Adrenal gland (tissue), 12 donors: Measurements from ENCODE around the gene SPOCK1. TPM values are rescaled to one million over a fixed set of nuclear protein-coding genes. Genes with fewer than 3 reads are reported as not detected.

ENCODE experiments used
- DNase-seq, 7 donors: peaks; one replicate each; pipeline ENCODE4 v3.0.0-alpha.2; 2019 to 2020
- H3K27ac ChIP-seq, 5 donors: fragments of 200-600 bp; sonication (generic) in 4 of 5; 1 replicate in 3 of 5; 2 replicates in 2 of 5; pipeline versions ENCODE4 v1.5.1 to v1.8.0; 2016 to 2020; ENCODE audit warnings: mild to moderate bottlenecking in 1 of 5
- H3K27me3 ChIP-seq: fragments of 200-600 bp; 2 replicates; pipeline ENCODE4 v1.8.0; 2021
- H3K36me3 ChIP-seq, 2 donors: fragments of 200-600 bp; replicated peaks in 1 of 2; 1 replicate in 1 of 2; 2 replicates in 1 of 2; pipeline versions ENCODE4 v1.5.1 to v1.8.0; 2018 to 2022
- H3K4me1 ChIP-seq, 2 donors: fragments of 200-600 bp; replicated peaks in 1 of 2; 1 replicate in 1 of 2; 2 replicates in 1 of 2; pipeline versions ENCODE4 v1.5.1 to v1.8.0; 2018 to 2021
- H3K4me3 ChIP-seq, 4 donors: fragments of 200-600 bp; sonication (generic) in 3 of 4; one replicate each; pipeline ENCODE4 v1.5.1; 2016 to 2018
- H3K9me3 ChIP-seq, 3 donors: fragments of 200-600 bp; sonication (generic) in 1 of 3; replicated peaks in 1 of 3; 1 replicate in 2 of 3; 2 replicates in 1 of 3; pipeline versions ENCODE4 v1.5.1 to v1.8.0; 2016 to 2021
- CTCF ChIP-seq, 6 experiments: fragments of 450-650 bp in 4 of 6; fragments of 200-600 bp in 2 of 6; sonication (generic) in 1 of 6; IDR thresholded peaks; 1 replicate in 5 of 6; 2 replicates in 1 of 6; pipeline versions ENCODE4 v1.5.1 to v1.8.0; 2016 to 2021; ENCODE audit warnings: antibody characterized with exemption in 6 of 6, mild to moderate bottlenecking in 2 of 6, moderate library complexity in 1 of 6
- POLR2A ChIP-seq, 2 donors: fragments of 450-650 bp; IDR thresholded peaks; one replicate each; pipeline ENCODE4 v1.6.1; 2017; ENCODE audit warnings: antibody characterized with exemption in 2 of 2, mild to moderate bottlenecking in 2 of 2, moderate library complexity in 1 of 2
- WGBS, 4 donors: extraction: QIAGEN DNeasy Blood & Tissue Kit in 2 of 4; methylation state at CpG; one replicate each; pipeline versions ENCODE4 v1.1.5 to v1.1.7; 2013 to 2017; 5-methylcytosine and 5-hydroxymethylcytosine counted together
- intact Hi-C, 2 donors: fragments of 100-400 bp; cut with DNase I; formaldehyde crosslinking; loops; one replicate each; pipeline versions ENCODE4 v1.14.1 to v1.15.0; 2022 to 2023
- polyA plus RNA-seq, 3 donors: library from polyadenylated mRNA; stranded (reverse); fragments of 200-250 nt in 2 of 3; fragments of 350-450 nt in 1 of 3; fragmentation: Illumina TruSeq in 1 of 3; extraction: RNeasy Lipid Tissue Mini Kit (QIAGEN cat#74804) in 1 of 3; gene quantifications; one replicate each; pipeline ENCODE4 v1.2.3, GENCODE V29; 2013 to 2014
- total RNA-seq, 9 donors: library from RNA; depleted of rRNA in 4 of 9; stranded (reverse); fragments of >200 nt in 4 of 9; fragments of 120-200 nt in 1 of 9; fragmentation: NEBNext Ultra II Directional in 1 of 9; extraction: Animal tissue kit (Norgen Biotek cat#: 25700) in 1 of 9; gene quantifications; one replicate each; pipeline versions ENCODE4 v1.1.0 to v1.2.4, GENCODE V29; 2013 to 2023
- donor health status: healthy with polysubstance abuse.
- donor health status: Bipolar disorder and iron deficiency.
- donor health status: DM: yes; HTN: yes; CAD: no.
- donor health status: DM: no; HTN: no; CAD: no.
- donor health status: DM: no; HTN: no; CAD: no.
- donor health status: DM: yes; HTN: yes; CAD: no.

SPOCK1 gene
- total and polyA plus RNA-seq, 12 donors, result 5.4 to 102 (median 55.6) TPM

GRCh38 chr5:137252512-137252911 lies 246.6 kb downstream of the SPOCK1 start:
- TF ChIP-seq POLR2A (IDR thresholded peaks at IDR 0.05), result no peak
- H3K27me3 ChIP-seq, result no peaks in the 10 kb centered on the region
- H3K4me3 ChIP-seq, result no peak overlapping the region
- 83 to 95% (median 90%) methylated on average over 2 of the region's 2 CpGs for WGBS, 4 donors
- no peaks in the 10 kb centered on the region for H3K9me3 ChIP-seq
- intact Hi-C loops, result no loop called here
- peak overlapping the region in 3 of 5 donors; percentile 78 to 89 (median 79) for H3K27ac ChIP-seq
- DNase-seq, result no peak
- H3K4me1 ChIP-seq, result peaks cover 14 to 28% of the 10 kb centered on the region in 2 donors
- H3K36me3 ChIP-seq, result no peaks in the 10 kb centered on the region

GRCh38 chr5:137250421-137250820 lies 248.7 kb downstream of the SPOCK1 start:
- no peak for DNase-seq
- H3K36me3 ChIP-seq, result no peaks in the 10 kb centered on the region
- TF ChIP-seq POLR2A (IDR thresholded peaks at IDR 0.05) (no peak), CTCF (IDR thresholded peaks at IDR 0.05) (no peak)
- H3K27ac ChIP-seq, result peak overlapping the region in 1 of 5 donors; percentile 3
- 71 to 79% (median 73%) methylated on average over 6 of the region's 6 CpGs for WGBS, 4 donors
- H3K4me1 ChIP-seq, result peaks cover 14 to 28% of the 10 kb centered on the region in 2 donors
- no peaks in the 10 kb centered on the region for H3K9me3 ChIP-seq
- no peaks in the 10 kb centered on the region for H3K27me3 ChIP-seq
- H3K4me3 ChIP-seq, result no peak overlapping the region
- intact Hi-C loops, result no loop called here

GRCh38 chr5:137248527-137248926 lies 250.6 kb downstream of the SPOCK1 start:
- intact Hi-C loops, result no loop called here
- Histone ChIP-seq H3K4me1 (peaks cover 3 to 13% of the 10 kb centered on the region in 2 donors), H3K27ac (no peak overlapping the region), H3K9me3 (no peaks in the 10 kb centered on the region), H3K4me3 (no peak overlapping the region), H3K27me3 (no peaks in the 10 kb centered on the region), H3K36me3 (no peaks in the 10 kb centered on the region)
- WGBS, 4 donors, result 93 to 97% (median 94%) methylated on average over 3 of the region's 3 CpGs
- TF ChIP-seq CTCF (IDR thresholded peaks at IDR 0.05), result no peak
- TF ChIP-seq POLR2A (IDR thresholded peaks at IDR 0.05), result no peak
- no peak for DNase-seq

GRCh38 chr5:137245438-137245837 lies 253.7 kb downstream of the SPOCK1 start:
- WGBS, 4 donors, result 90 to 97% (median 92%) methylated on average over 2 of the region's 2 CpGs
- TF ChIP-seq CTCF (IDR thresholded peaks at IDR 0.05) (no peak), POLR2A (IDR thresholded peaks at IDR 0.05) (no peak)
- intact Hi-C loops, result no loop called here
- no peaks in the 10 kb centered on the region for H3K36me3 ChIP-seq
- H3K4me1 ChIP-seq, result no peaks in the 10 kb centered on the region
- no peak overlapping the region for H3K27ac ChIP-seq
- H3K27me3 ChIP-seq, result no peaks in the 10 kb centered on the region
- no peak overlapping the region for H3K4me3 ChIP-seq
- DNase-seq, result no peak
- no peaks in the 10 kb centered on the region for H3K9me3 ChIP-seq

- no peak for DNase-seq
- H3K4me1 ChIP-seq, result no peaks in the 10 kb centered on the region
- H3K27ac ChIP-seq, result no peak overlapping the region
- H3K27me3 ChIP-seq, result no peaks in the 10 kb centered on the region
- H3K9me3 ChIP-seq, result no peaks in the 10 kb centered on the region
- TF ChIP-seq CTCF (IDR thresholded peaks at IDR 0.05), result no peak
- TF ChIP-seq POLR2A (IDR thresholded peaks at IDR 0.05), result no peak
- no peak overlapping the region for H3K4me3 ChIP-seq
- H3K36me3 ChIP-seq, result no peaks in the 10 kb centered on the region
- WGBS, 4 donors, result 81 to 88% (median 86%) methylated on average over 2 of the region's 2 CpGs
- intact Hi-C loops, result no loop called here
Measured at GRCh38 chr5:137240285-137240684, 258.8 kb downstream of the SPOCK1 start.
